GM21526 (cell line): Measurements from ENCODE around the gene PIKFYVE.
"Not testable (repeated sequence)": the region's sequence is repeated elsewhere in the genome, so short reads cannot be mapped to it uniquely, and the experiment has no call there.

Experiments used
- ATAC-seq: cut with Tn5 transposase; IDR thresholded peaks from one replicate; pipeline ENCODE4 v1.9.1; 2021; ENCODE audit warnings: moderate library complexity; ENCODE audit not compliant: unreplicated experiment, low FRiP score

The PIKFYVE gene

GRCh38 chr2:208254871-208255556, 11.0 kb upstream of the PIKFYVE start, which contains the start of gene IDH1:
Gene IDH1, minus strand, starts transcription at chr2:208255071. Its CDS starts 3,520 bp downstream, at chr2:208251551.
- ATAC-seq: peak; percentile 77

GRCh38 chr2:208255557-208256106, 10.4 kb upstream of the PIKFYVE start:
- peak; percentile 19 for ATAC-seq

GRCh38 chr2:208256192-208256782, 9.8 kb upstream of the PIKFYVE start:
- no peak for ATAC-seq

GRCh38 chr2:208256849-208257813, 8.9 kb upstream of the PIKFYVE start:
- not testable (repeated sequence) for ATAC-seq

- ATAC-seq: peak; percentile 50
These were observed 669 bp upstream of the PIKFYVE start for GRCh38 chr2:208265371-208265800.

- ATAC-seq: peak; percentile 13
These were observed 468 bp downstream of the PIKFYVE start for GRCh38 chr2:208266553-208266893.

GRCh38 chr2:208266936-208267335, 881 bp downstream of the PIKFYVE start:
- no peak for ATAC-seq

- ATAC-seq: not testable (repeated sequence)
These were observed 1.5 kb downstream of the PIKFYVE start for GRCh38 chr2:208267526-208267925.

- ATAC-seq: no peak
These were observed 2.3 kb downstream of the PIKFYVE start for GRCh38 chr2:208268156-208268952.

- ATAC-seq: no peak
These were observed 3.0 kb downstream of the PIKFYVE start for GRCh38 chr2:208269091-208269490.

- no peak for ATAC-seq
These were observed 8.7 kb downstream of the PIKFYVE start for GRCh38 chr2:208274748-208275147.

GRCh38 chr2:208278549-208278948, 12.5 kb downstream of the PIKFYVE start:
- no peak for ATAC-seq

- ATAC-seq: no peak
These were observed 13.2 kb downstream of the PIKFYVE start for GRCh38 chr2:208279236-208279635.

GRCh38 chr2:208280234-208280633, 14.2 kb downstream of the PIKFYVE start:
- no peak for ATAC-seq

- no peak for ATAC-seq
These were observed 14.9 kb downstream of the PIKFYVE start for GRCh38 chr2:208280933-208281332.

- ATAC-seq: no peak
These were observed 19.8 kb downstream of the PIKFYVE start for GRCh38 chr2:208285853-208286252.

GRCh38 chr2:208294482-208295024, 28.5 kb downstream of the PIKFYVE start:
- ATAC-seq: peak; percentile 50

GRCh38 chr2:208295834-208296233, 29.8 kb downstream of the PIKFYVE start:
- no peak for ATAC-seq

- ATAC-seq: no peak
These were observed 30.6 kb downstream of the PIKFYVE start for GRCh38 chr2:208296610-208297009.

GRCh38 chr2:208297961-208298360, 31.9 kb downstream of the PIKFYVE start:
- no peak for ATAC-seq
